Loucy (cell line): ENCODE results near the gene PRKCE.

ENCODE experiments used
- H2AFZ ChIP-seq: fragments of 200-600 bp; sonication (generic); 2 replicates; pipeline ENCODE4 v1.6.0; 2016; ENCODE audit warnings: antibody characterized with exemption, mild to moderate bottlenecking, low read length, moderate library complexity
- H3F3A ChIP-seq: fragments of 200-600 bp; 2 replicates; pipeline ENCODE4 v1.6.0; 2016; ENCODE audit warnings: antibody characterized with exemption, low read depth, mild to moderate bottlenecking
- H3K27me3 ChIP-seq: fragments of 200-600 bp; sonication (generic); 2 replicates; pipeline ENCODE4 v1.6.1; 2014; ENCODE audit warnings: low read length, mild to moderate bottlenecking; ENCODE audit not compliant: insufficient read depth, poor library complexity, severe bottlenecking
- H3K36me3 ChIP-seq: fragments of 200-600 bp; sonication (generic); 2 replicates; pipeline ENCODE4 v1.6.1; 2016; ENCODE audit warnings: low read length; ENCODE audit not compliant: insufficient read depth
- H3K4me1 ChIP-seq: fragments of 200-600 bp; sonication (generic); 2 replicates; pipeline ENCODE4 v1.5.1; 2014; ENCODE audit warnings: low read length, mild to moderate bottlenecking; ENCODE audit not compliant: insufficient read depth, poor library complexity, severe bottlenecking
- H3K4me2 ChIP-seq: fragments of 200-600 bp; sonication (generic); 2 replicates; pipeline ENCODE4 v1.6.0; 2014; ENCODE audit warnings: antibody characterized with exemption, low read length, low read depth, mild to moderate bottlenecking; ENCODE audit not compliant: poor library complexity, severe bottlenecking
- H3K4me3 ChIP-seq: fragments of 200-600 bp; sonication (generic); 2 replicates; pipeline ENCODE4 v1.5.1; 2014; ENCODE audit warnings: low read length, mild to moderate bottlenecking, mixed read lengths; ENCODE audit not compliant: poor library complexity, severe bottlenecking
- H3K79me2 ChIP-seq: fragments of 200-600 bp; sonication (generic); 2 replicates; pipeline ENCODE4 v1.6.1; 2014; ENCODE audit warnings: low read length; ENCODE audit not compliant: insufficient read depth
- H3K9ac ChIP-seq: fragments of 200-600 bp; sonication (generic); 2 replicates; pipeline ENCODE4 v1.6.0; 2014; ENCODE audit warnings: mild to moderate bottlenecking, low read depth, low read length, moderate library complexity; ENCODE audit not compliant: poor library complexity, severe bottlenecking
- H3K9me2 ChIP-seq: fragments of 200-600 bp; sonication (generic); replicated peaks from 2 replicates; pipeline ENCODE4 v1.6.1; 2016; ENCODE audit warnings: low read depth, low read length, mixed read lengths
- H3K9me3 ChIP-seq: fragments of 200-600 bp; sonication (generic); 2 replicates; pipeline ENCODE4 v1.6.1; 2014; ENCODE audit warnings: mild to moderate bottlenecking, antibody characterized with exemption, low read length, low read depth; ENCODE audit not compliant: insufficient read depth
- H4K20me1 ChIP-seq: fragments of 200-600 bp; sonication (generic); 2 replicates; pipeline ENCODE4 v1.6.0; 2014; ENCODE audit warnings: antibody characterized with exemption, low read length, mild to moderate bottlenecking; ENCODE audit not compliant: insufficient read depth, poor library complexity, severe bottlenecking
- EZH2phosphoT487 ChIP-seq: fragments of 200-600 bp; IDR thresholded peaks from 2 replicates; pipeline ENCODE4 v1.6.1; 2018; ENCODE audit warnings: antibody characterized with exemption, mild to moderate bottlenecking, moderate library complexity, borderline replicate concordance
- TF ChIP-seq, protein P1 (sequence below): fragments of 200-600 bp; sonication (generic); conservative IDR thresholded peaks from 2 replicates; pipeline ENCODE4 v1.5.1; 2014; ENCODE audit warnings: mild to moderate bottlenecking, antibody characterized with exemption, low read length

The PRKCE gene

DNA sequence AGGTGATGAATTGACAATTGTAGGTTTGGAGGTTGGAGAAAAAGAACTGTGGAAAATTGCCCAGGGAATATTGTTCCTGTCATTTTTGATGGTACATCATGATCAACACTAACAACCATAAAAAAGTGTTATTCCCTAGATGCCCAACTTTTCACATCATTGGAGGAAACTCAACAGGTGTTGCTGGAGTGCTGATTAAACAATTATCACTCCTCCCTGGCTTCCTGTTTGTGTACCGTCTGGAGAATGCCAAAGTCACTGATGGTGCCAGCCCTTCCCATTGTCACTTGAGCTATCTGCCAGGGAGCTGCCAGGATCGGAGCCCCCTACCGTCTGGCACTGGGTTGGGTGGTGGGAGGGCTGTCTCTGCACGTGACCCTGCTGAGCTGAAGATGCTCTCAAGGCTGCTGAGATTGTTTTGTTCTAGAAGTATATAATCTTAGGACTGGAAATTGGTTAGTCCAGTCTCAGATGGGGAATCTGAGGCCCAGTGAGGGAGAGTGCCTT is 156.9 kb downstream of the PRKCE start:
- H3K9me2 ChIP-seq = no peaks in the 10 kb centered on the region
- H4K20me1 ChIP-seq = no peaks in the 10 kb centered on the region
- H3K4me3 ChIP-seq = no peak overlapping the region
- TF ChIP-seq, protein P1, sequence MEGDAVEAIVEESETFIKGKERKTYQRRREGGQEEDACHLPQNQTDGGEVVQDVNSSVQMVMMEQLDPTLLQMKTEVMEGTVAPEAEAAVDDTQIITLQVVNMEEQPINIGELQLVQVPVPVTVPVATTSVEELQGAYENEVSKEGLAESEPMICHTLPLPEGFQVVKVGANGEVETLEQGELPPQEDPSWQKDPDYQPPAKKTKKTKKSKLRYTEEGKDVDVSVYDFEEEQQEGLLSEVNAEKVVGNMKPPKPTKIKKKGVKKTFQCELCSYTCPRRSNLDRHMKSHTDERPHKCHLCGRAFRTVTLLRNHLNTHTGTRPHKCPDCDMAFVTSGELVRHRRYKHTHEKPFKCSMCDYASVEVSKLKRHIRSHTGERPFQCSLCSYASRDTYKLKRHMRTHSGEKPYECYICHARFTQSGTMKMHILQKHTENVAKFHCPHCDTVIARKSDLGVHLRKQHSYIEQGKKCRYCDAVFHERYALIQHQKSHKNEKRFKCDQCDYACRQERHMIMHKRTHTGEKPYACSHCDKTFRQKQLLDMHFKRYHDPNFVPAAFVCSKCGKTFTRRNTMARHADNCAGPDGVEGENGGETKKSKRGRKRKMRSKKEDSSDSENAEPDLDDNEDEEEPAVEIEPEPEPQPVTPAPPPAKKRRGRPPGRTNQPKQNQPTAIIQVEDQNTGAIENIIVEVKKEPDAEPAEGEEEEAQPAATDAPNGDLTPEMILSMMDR = no peak
- no peak for TF ChIP-seq EZH2phosphoT487
- H3K4me1 ChIP-seq = peaks cover 4% of the 10 kb centered on the region
- H3F3A ChIP-seq = no peaks in the 10 kb centered on the region
- H3K79me2 ChIP-seq = peaks cover 34% of the 10 kb centered on the region
- H3K4me2 ChIP-seq = no peak overlapping the region
- H3K36me3 ChIP-seq = no peaks in the 10 kb centered on the region
- H2AFZ ChIP-seq = no peak overlapping the region
- H3K27me3 ChIP-seq = no peaks in the 10 kb centered on the region
- no peak overlapping the region for H3K9ac ChIP-seq
- H3K9me3 ChIP-seq = no peaks in the 10 kb centered on the region

DNA sequence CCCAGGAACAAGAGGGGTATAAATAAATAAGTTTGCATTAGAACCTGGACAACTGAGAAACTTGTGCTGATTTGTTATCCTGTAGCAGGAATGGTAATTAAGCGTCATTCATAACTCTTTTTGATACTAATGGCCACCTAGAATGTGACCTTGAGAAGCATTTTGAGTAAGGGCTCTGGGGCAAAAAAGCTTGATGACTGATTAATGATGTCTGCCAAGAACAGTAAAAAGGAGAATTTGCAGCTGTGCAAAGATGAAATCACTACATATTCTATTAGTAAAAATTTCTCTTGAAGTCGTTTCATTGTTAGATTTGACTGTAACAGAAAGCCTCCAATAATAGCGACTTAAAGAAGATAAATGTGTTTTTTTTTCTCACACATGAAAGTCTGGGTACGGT is 157.7 kb downstream of the PRKCE start:
- Histone ChIP-seq H3K79me2 (peaks cover 28% of the 10 kb centered on the region; the same call in 1 of the 2 replicates), H3K9me3 (no peaks in the 10 kb centered on the region), H4K20me1 (no peaks in the 10 kb centered on the region), H3K9me2 (no peaks in the 10 kb centered on the region), H3K4me2 (no peak overlapping the region), H3K27me3 (no peaks in the 10 kb centered on the region), H3K4me3 (no peak overlapping the region), H2AFZ (no peak overlapping the region), H3K4me1 (peaks cover 4% of the 10 kb centered on the region), H3F3A (no peaks in the 10 kb centered on the region), H3K9ac (no peak overlapping the region), H3K36me3 (no peaks in the 10 kb centered on the region)
- TF ChIP-seq EZH2phosphoT487 = no peak

DNA sequence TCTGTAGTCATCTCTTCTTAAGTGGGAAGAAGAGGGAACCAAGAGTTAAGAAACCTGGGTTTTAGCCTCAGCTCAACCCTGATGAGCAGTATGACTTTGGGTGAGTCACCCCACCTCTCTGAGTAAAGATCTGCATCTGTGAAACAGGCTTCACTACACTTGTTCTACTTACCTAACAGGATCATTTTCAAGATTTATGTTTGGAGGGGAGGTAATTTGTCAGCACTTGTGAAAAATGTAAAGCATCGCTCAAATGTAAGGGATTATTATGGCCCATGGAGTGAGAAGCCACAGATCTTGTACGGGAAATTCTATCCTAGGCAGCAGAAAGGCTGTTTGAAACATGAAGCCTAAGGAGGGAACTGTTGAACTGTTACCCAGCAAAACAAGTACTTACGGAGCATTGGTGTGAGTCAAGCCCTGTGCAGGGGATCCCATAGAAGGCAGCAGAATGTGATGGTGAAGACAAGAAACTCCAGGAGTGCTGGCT is 160.6 kb downstream of the PRKCE start:
- no peaks in the 10 kb centered on the region for H3F3A ChIP-seq
- no peaks in the 10 kb centered on the region for H3K36me3 ChIP-seq
- H4K20me1 ChIP-seq = no peaks in the 10 kb centered on the region
- no peak overlapping the region for H3K4me2 ChIP-seq
- H2AFZ ChIP-seq = no peak overlapping the region
- no peak for TF ChIP-seq EZH2phosphoT487
- TF ChIP-seq, protein P1 = no peak
- peaks cover 29% of the 10 kb centered on the region; the same call in 1 of the 2 replicates for H3K79me2 ChIP-seq
- H3K4me1 ChIP-seq = peaks cover 13% of the 10 kb centered on the region
- no peaks in the 10 kb centered on the region for H3K9me3 ChIP-seq
- H3K9me2 ChIP-seq = no peaks in the 10 kb centered on the region
- no peaks in the 10 kb centered on the region for H3K27me3 ChIP-seq
- no peak overlapping the region for H3K9ac ChIP-seq
- H3K4me3 ChIP-seq = no peak overlapping the region
